ENCODE results near the gene NOP56. TPM values are rescaled to one million over a fixed set of nuclear protein-coding genes. Genes with fewer than 3 reads are reported as not detected.

The NOP56 gene
- total and polyA plus RNA-seq, 2 of the 8 experiments (the other 6 are each of a cell fraction or from before 2014, with no cell fraction given), result 391 to 677 TPM

- H3K18ac ChIP-seq (ENCODE audit: extremely low read depth, low read length), result peak overlapping the region; percentile 99
- CTCF ChIA-PET (ENCODE audit: partially characterized antibody), result interaction anchor here (0.7 to 1.5 kb wide), 4 partner anchors 13 to 157 kb away, joined by 3 to 6 read pairs (median 4); no protein-coding TSS in a partner anchor
- peak overlapping the region; percentile 31 for H2BK120ac ChIP-seq (replicated peaks; ENCODE audit: low read depth, low read length)
- peak overlapping the region; percentile 97 for H4K8ac ChIP-seq (ENCODE audit: extremely low read depth, insufficient read depth, low read length)
- H2BK15ac ChIP-seq (ENCODE audit: low read length), result no peak overlapping the region
- 3% methylated on average over 52 of the region's 56 CpGs; no CpG with 5 or more reads in 1 of the 2 experiments for WGBS, 2 experiments (ENCODE audit: extremely low coverage in 1 of 2, insufficient coverage in 1 of 2, insufficient read length in 1 of 2, insufficient replicate concordance in 2 of 2, low coverage in 1 of 2, low lambda C conversion rate in 2 of 2, missing lambda C conversion rate in 1 of 2)
- no peaks in the 10 kb centered on the region for H3K9me3 ChIP-seq (ENCODE audit: insufficient read depth in 2 of 2, low read depth in 1 of 2, low read length in 1 of 2)
- no peaks in the 10 kb centered on the region for H3K27me3 ChIP-seq (replicated peaks in 1 of 4; ENCODE audit: control insufficient read depth in 3 of 4, extremely low read depth in 1 of 4, insufficient read depth in 3 of 4, low read length in 3 of 4)
- POLR2A ChIA-PET (ENCODE audit: partially characterized antibody), result interaction anchor here (0.7 to 28.5 kb wide), 47 partner anchors 4 to 503 kb away, joined by 3 to 463 read pairs (median 4); partner anchors contain the start of genes IDH3B, NOP56, SNRPB and ZNF343
- H3K4me3 ChIP-seq (ENCODE audit: extremely low read depth in 1 of 4, insufficient read depth in 2 of 4, low read depth in 3 of 4, low read length in 4 of 4), result peak overlapping the region; percentile 94 to 100 (median 98)
- H3K9ac ChIP-seq (replicated peaks in 1 of 4; ENCODE audit: extremely low read depth in 1 of 4, low read depth in 3 of 4, low read length in 3 of 4), result peak overlapping the region; percentile 95 to 99 (median 98)
- peaks cover 0 to 5% (median 3%) of the 10 kb centered on the region in 4 experiments; a peak in 5 of 7 replicates for H3K4me1 ChIP-seq (replicated peaks in 1 of 4; ENCODE audit: control insufficient read depth in 3 of 4, insufficient read depth in 4 of 4, low read length in 3 of 4)
- peak overlapping the region; percentile 41; the same call in 1 of the 2 replicates for H2AK5ac ChIP-seq (ENCODE audit: low read depth, low read length)
- DNase-seq (ENCODE audit: low read depth in 1 of 2, low spot score in 2 of 2), result no peak
- H4K91ac ChIP-seq (replicated peaks; ENCODE audit: insufficient read length, low read length), result peak overlapping the region; percentile 98
- peaks cover 39 to 49% (median 43%) of the 10 kb centered on the region in 4 experiments for H3K36me3 ChIP-seq (ENCODE audit: control insufficient read depth in 2 of 4, insufficient read depth in 4 of 4, low read length in 3 of 4)
- peaks cover 21 to 41% of the 10 kb centered on the region in 2 experiments for H3K79me2 ChIP-seq (ENCODE audit: control insufficient read depth in 1 of 2, insufficient read depth in 2 of 2, low read length in 2 of 2)
- H4K20me1 ChIP-seq (replicated peaks in 1 of 2; ENCODE audit: control insufficient read depth in 1 of 2, insufficient read depth in 2 of 2, low read length in 2 of 2), result peaks cover 40% of the 10 kb centered on the region in 2 experiments
- peak overlapping the region; percentile 84 to 91 for H3K4me2 ChIP-seq (ENCODE audit: insufficient read depth in 1 of 2, low read depth in 2 of 2, low read length in 2 of 2)
- H2AFZ ChIP-seq (ENCODE audit: low read length), result no peak overlapping the region
- H3K14ac ChIP-seq (ENCODE audit: insufficient read length), result no peak overlapping the region
- peak overlapping the region; percentile 98 for H3K4ac ChIP-seq (replicated peaks; ENCODE audit: insufficient read length, low read depth, low read length)
- peak overlapping the region; percentile 96 for H3K27ac ChIP-seq (ENCODE audit: low read depth, low read length)
- FAIRE-seq, result no peak
- H2BK12ac ChIP-seq (ENCODE audit: low read depth, low read length), result no peak overlapping the region; the same call in 1 of the 2 replicates
- H4K5ac ChIP-seq (ENCODE audit: insufficient read length, low read depth, low read length), result peak overlapping the region; percentile 97
- peak overlapping the region; percentile 97 for H3K56ac ChIP-seq (replicated peaks; ENCODE audit: insufficient read length, low read depth, low read length)
- H2BK5ac ChIP-seq (ENCODE audit: low read depth, low read length), result peak overlapping the region; percentile 98
- H3K23ac ChIP-seq (ENCODE audit: insufficient read length), result no peak overlapping the region
- peaks cover 9% of the 10 kb centered on the region for H3K79me1 ChIP-seq (ENCODE audit: low read depth, low read length)
- no peak overlapping the region for H2BK20ac ChIP-seq (ENCODE audit: low read length)
- H3K23me2 ChIP-seq (ENCODE audit: low read depth, low read length), result peaks cover 10% of the 10 kb centered on the region
- TF ChIP-seq SIX5 (IDR thresholded peaks at IDR 0.05; ENCODE audit: low read depth, low read length) (no peak), CHD1 (IDR thresholded peaks at IDR 0.05; ENCODE audit: low read depth, low read length) (no peak; the same call in 1 of the 2 replicates), PHF8 (conservative IDR thresholded peaks at IDR 0.05; ENCODE audit: low read depth, low read length) (peak; percentile 97), SP4 (IDR thresholded peaks at IDR 0.05; ENCODE audit: low read length) (no peak), POLR2AphosphoS5 (IDR thresholded peaks at IDR 0.05; ENCODE audit: low read depth, low read length) (peak; percentile 75; the same call in 1 of the 2 replicates), RBBP5 (IDR thresholded peaks at IDR 0.05; ENCODE audit: borderline replicate concordance, low read depth, low read length) (no peak), GABPA (IDR thresholded peaks at IDR 0.05; ENCODE audit: borderline replicate concordance, insufficient read depth, low read length) (no peak), NRF1 (IDR thresholded peaks at IDR 0.05; ENCODE audit: low read depth, low read length) (no peak), BRCA1 (IDR thresholded peaks at IDR 0.05; ENCODE audit: low read depth, low read length) (no peak), EGR1 (IDR thresholded peaks at IDR 0.05; ENCODE audit: borderline replicate concordance, low read depth, low read length) (no peak), POU5F1 (IDR thresholded peaks at IDR 0.05; ENCODE audit: low read depth, low read length) (no peak)
- TF ChIP-seq, protein P1, sequence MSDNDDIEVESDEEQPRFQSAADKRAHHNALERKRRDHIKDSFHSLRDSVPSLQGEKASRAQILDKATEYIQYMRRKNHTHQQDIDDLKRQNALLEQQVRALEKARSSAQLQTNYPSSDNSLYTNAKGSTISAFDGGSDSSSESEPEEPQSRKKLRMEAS (IDR thresholded peaks at IDR 0.05), result peak; percentile 91
These were observed 508 bp downstream of the NOP56 start for GRCh38 chr20:2652724-2653555.
